HG03575 (cell line): ENCODE data around the gene FBXO33.
A peak's percentile ranks its signal among the peaks of the same experiment; 100 is the strongest.

Experiments used
- ATAC-seq: cut with Tn5 transposase; IDR thresholded peaks from one replicate; pipeline ENCODE4 v1.9.1; 2021; ENCODE audit not compliant: unreplicated experiment, insufficient number of reproducible peaks, low FRiP score; ENCODE audit errors: extremely low read depth

FBXO33 gene

GRCh38 chr14:39432179-39432618 is at the start of gene FBXO33:
FBXO33 (minus strand) TSS chr14:39432433; CDS start chr14:39432162, 271 bp downstream.
- peak; percentile 49 for ATAC-seq

- peak; percentile 86 for ATAC-seq
Measured at GRCh38 chr14:39474416-39474911, 42.2 kb upstream of the FBXO33 start.

GRCh38 chr14:39472078-39472477 is 39.8 kb upstream of the FBXO33 start:
- ATAC-seq = no peak

GRCh38 chr14:39469094-39469710 is 37.0 kb upstream of the FBXO33 start:
- peak; percentile 92 for ATAC-seq

GRCh38 chr14:39467889-39468524 is 35.8 kb upstream of the FBXO33 start:
- peak; percentile 73 for ATAC-seq

- no peak for ATAC-seq
Measured at GRCh38 chr14:39459795-39460478, 27.7 kb upstream of the FBXO33 start.

- ATAC-seq = no peak
Measured at GRCh38 chr14:39456702-39457250, 24.5 kb upstream of the FBXO33 start.

GRCh38 chr14:39454906-39455539 is 22.8 kb upstream of the FBXO33 start:
- ATAC-seq = no peak

GRCh38 chr14:39452680-39453079 is 20.4 kb upstream of the FBXO33 start:
- no peak for ATAC-seq

GRCh38 chr14:39451811-39452210 is 19.6 kb upstream of the FBXO33 start:
- ATAC-seq = no peak

GRCh38 chr14:39447175-39447661 is 15.0 kb upstream of the FBXO33 start:
- ATAC-seq = no peak

- peak; percentile 35 for ATAC-seq
Measured at GRCh38 chr14:39446131-39446744, 14.0 kb upstream of the FBXO33 start.

GRCh38 chr14:39442293-39442692 is 10.1 kb upstream of the FBXO33 start:
- ATAC-seq = no peak

GRCh38 chr14:39441805-39442204 is 9.6 kb upstream of the FBXO33 start:
- ATAC-seq = no peak

GRCh38 chr14:39440975-39441374 is 8.7 kb upstream of the FBXO33 start:
- ATAC-seq = no peak

- ATAC-seq = no peak
Measured at GRCh38 chr14:39435241-39435640, 3.0 kb upstream of the FBXO33 start.

- no peak for ATAC-seq
Measured at GRCh38 chr14:39434401-39434800, 2.2 kb upstream of the FBXO33 start.

- ATAC-seq = no peak
Measured at GRCh38 chr14:39433452-39433813, 1.2 kb upstream of the FBXO33 start.
